LNCaP clone FGC (cell line): Measurements from ENCODE around the gene GABRG3.
A peak's percentile ranks its signal among the peaks of the same experiment; 100 is the strongest.

Source experiments
- DNase-seq: peaks from one replicate; pipeline ENCODE4 v3.0.0-alpha.2; 2011; ENCODE audit warnings: low read depth
- H3K4me3 ChIP-seq: 2 replicates; pipeline ENCODE4 v1.5.1; 2011; ENCODE audit warnings: mild to moderate bottlenecking, low read depth, low read length, control low read depth
- TF ChIP-seq, protein P1 (sequence below): IDR thresholded peaks from 2 replicates; pipeline ENCODE4 v1.5.1; 2012; ENCODE audit warnings: mild to moderate bottlenecking; ENCODE audit not compliant: control insufficient read depth, insufficient read depth; ENCODE audit errors: extremely low read depth

GABRG3 gene

GRCh38 chr15:27058939-27059338 lies 88.0 kb downstream of the GABRG3 start:
- no peak overlapping the region for H3K4me3 ChIP-seq
- DNase-seq: no peak
- TF ChIP-seq, protein P1, sequence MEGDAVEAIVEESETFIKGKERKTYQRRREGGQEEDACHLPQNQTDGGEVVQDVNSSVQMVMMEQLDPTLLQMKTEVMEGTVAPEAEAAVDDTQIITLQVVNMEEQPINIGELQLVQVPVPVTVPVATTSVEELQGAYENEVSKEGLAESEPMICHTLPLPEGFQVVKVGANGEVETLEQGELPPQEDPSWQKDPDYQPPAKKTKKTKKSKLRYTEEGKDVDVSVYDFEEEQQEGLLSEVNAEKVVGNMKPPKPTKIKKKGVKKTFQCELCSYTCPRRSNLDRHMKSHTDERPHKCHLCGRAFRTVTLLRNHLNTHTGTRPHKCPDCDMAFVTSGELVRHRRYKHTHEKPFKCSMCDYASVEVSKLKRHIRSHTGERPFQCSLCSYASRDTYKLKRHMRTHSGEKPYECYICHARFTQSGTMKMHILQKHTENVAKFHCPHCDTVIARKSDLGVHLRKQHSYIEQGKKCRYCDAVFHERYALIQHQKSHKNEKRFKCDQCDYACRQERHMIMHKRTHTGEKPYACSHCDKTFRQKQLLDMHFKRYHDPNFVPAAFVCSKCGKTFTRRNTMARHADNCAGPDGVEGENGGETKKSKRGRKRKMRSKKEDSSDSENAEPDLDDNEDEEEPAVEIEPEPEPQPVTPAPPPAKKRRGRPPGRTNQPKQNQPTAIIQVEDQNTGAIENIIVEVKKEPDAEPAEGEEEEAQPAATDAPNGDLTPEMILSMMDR: no peak

GRCh38 chr15:27059610-27060202 lies 88.7 kb downstream of the GABRG3 start:
- DNase-seq: peak; percentile 26
- TF ChIP-seq, protein P1: peak; percentile 86
- no peak overlapping the region for H3K4me3 ChIP-seq

GRCh38 chr15:27061739-27062138 lies 90.8 kb downstream of the GABRG3 start:
- H3K4me3 ChIP-seq: no peak overlapping the region
- DNase-seq: no peak
- TF ChIP-seq, protein P1: no peak

- no peak overlapping the region for H3K4me3 ChIP-seq
- DNase-seq: no peak
- TF ChIP-seq, protein P1: no peak
Observed at GRCh38 chr15:27062951-27063350, 92.0 kb downstream of the GABRG3 start.

DNA sequence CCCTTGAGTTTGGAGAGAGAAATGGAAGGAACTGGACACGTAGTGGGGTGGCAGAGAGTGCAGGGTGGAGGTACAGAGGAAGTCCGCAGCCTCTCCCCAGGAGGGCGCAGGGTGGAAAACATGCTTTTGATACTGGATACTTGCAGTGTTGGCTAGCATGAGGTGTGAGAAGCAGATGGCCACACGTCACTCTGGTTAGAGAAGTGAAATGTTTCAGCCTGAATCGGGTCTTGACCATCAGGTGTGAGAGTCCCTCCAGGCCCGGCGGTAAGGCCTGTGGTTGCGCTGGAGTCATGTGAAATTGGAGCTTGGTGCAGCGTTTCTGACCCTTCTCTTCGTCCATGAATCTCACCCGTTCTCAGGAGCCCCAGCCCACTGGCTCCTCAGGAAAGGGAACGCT lies 93.1 kb downstream of the GABRG3 start:
- no peak overlapping the region for H3K4me3 ChIP-seq
- DNase-seq: no peak
- TF ChIP-seq, protein P1: no peak

GRCh38 chr15:27065151-27065550 lies 94.2 kb downstream of the GABRG3 start:
- no peak for DNase-seq
- H3K4me3 ChIP-seq: no peak overlapping the region
- TF ChIP-seq, protein P1: no peak

GRCh38 chr15:27065785-27066184 lies 94.8 kb downstream of the GABRG3 start:
- no peak for DNase-seq
- TF ChIP-seq, protein P1: no peak
- no peak overlapping the region for H3K4me3 ChIP-seq
